Measurements from ENCODE around the gene NAV1. TPM values are rescaled to one million over a fixed set of nuclear protein-coding genes. Genes with fewer than 3 reads are reported as not detected.

The NAV1 gene
- total and polyA plus RNA-seq, 2 donors (not counting 3 experiments of a cell fraction or from before 2014, with no cell fraction given), result 19.9 to 138 TPM

GRCh38 chr1:201497935-201498509 lies 40.9 kb upstream of the NAV1 start:
- H3K9me3 ChIP-seq (replicated peaks; ENCODE audit: control insufficient read depth, insufficient read depth, low read length), result no peaks in the 10 kb centered on the region
- H3K4me2 ChIP-seq (ENCODE audit: insufficient read depth, low read length), result no peak overlapping the region
- FAIRE-seq (no peak), DNase-seq (ENCODE audit: low read depth, low spot score) (no peak)
- intact Hi-C loops (cut with micrococcal nuclease) (no loop called here), dilution Hi-C loops (cut with MboI; ENCODE audit: extremely low pct_ligation_motif_present, low sequenced_read_pairs) (no loop called here)
- no peaks in the 10 kb centered on the region for H3K9me1 ChIP-seq (replicated peaks; ENCODE audit: control insufficient read depth, extremely low read depth, insufficient read depth, low read length)
- H3K79me2 ChIP-seq (ENCODE audit: control insufficient read depth, insufficient read depth, low read length), result peaks cover 85% of the 10 kb centered on the region
- ChIA-PET POLR2A (interaction anchor here (0.6 to 2.0 kb wide), 2 partner anchors 29 to 40 kb away, joined by 3 to 6 read pairs; partner anchors contain the start of gene PHLDA3), CTCF (interaction anchor here (1.6 to 28.3 kb wide), 3 partner anchors 7 to 22 kb away, joined by 3 to 1317 read pairs (median 1317); partner anchors contain the start of gene CSRP1)
- H3K4me3 ChIP-seq (replicated peaks in 1 of 3; ENCODE audit: insufficient read depth in 1 of 3, low read depth in 1 of 3, low read length in 3 of 3), result no peak overlapping the region
- BruUV-seq (replicated peaks), result no TSS peak
- TF ChIP-seq GATA2 (IDR thresholded peaks at IDR 0.05; ENCODE audit: insufficient read depth, insufficient read length, low read depth, low read length), result no peak
- no peak for TF ChIP-seq JUN (IDR thresholded peaks at IDR 0.05; ENCODE audit: borderline replicate concordance, insufficient read depth, insufficient read length, low read depth)
- no peak for TF ChIP-seq CTCF (IDR thresholded peaks at IDR 0.05; ENCODE audit: extremely low read depth in 1 of 2, insufficient read depth in 1 of 2, low read depth in 1 of 2, low read length in 2 of 2)
- no peak for TF ChIP-seq POLR2A (IDR thresholded peaks at IDR 0.05; ENCODE audit: low read depth, low read length)
- TF ChIP-seq MYC (IDR thresholded peaks at IDR 0.05; ENCODE audit: low read depth, low read length), result no peak
- H2AFZ ChIP-seq (ENCODE audit: low read depth, low read length), result no peak overlapping the region
- H3K27ac ChIP-seq (ENCODE audit: insufficient read depth, low read depth, low read length), result no peak overlapping the region
- H3K36me3 ChIP-seq (ENCODE audit: control insufficient read depth in 2 of 2, extremely low read depth in 1 of 2, insufficient read depth in 2 of 2, low read length in 2 of 2), result peaks cover 5 to 9% of the 10 kb centered on the region in 2 experiments
- no peaks in the 10 kb centered on the region for H4K20me1 ChIP-seq (replicated peaks; ENCODE audit: control insufficient read depth, extremely low read depth, insufficient read depth, low read length)
- H3K4me1 ChIP-seq (ENCODE audit: control insufficient read depth, extremely low read depth, insufficient read depth, low read length), result peaks cover 62% of the 10 kb centered on the region
- no peak overlapping the region for H3K9ac ChIP-seq (replicated peaks; ENCODE audit: extremely low read depth, insufficient read depth, low read length)
- no peaks in the 10 kb centered on the region for H3K27me3 ChIP-seq (ENCODE audit: control insufficient read depth in 2 of 2, insufficient read depth in 2 of 2, low read length in 2 of 2)
